Measurements from ENCODE around the gene ZNRF1. TPM values are rescaled to one million over a fixed set of nuclear protein-coding genes. Genes with fewer than 3 reads are reported as not detected.

Gene ZNRF1
- total RNA-seq, 1 experiment from 2014 or later = 48.2 TPM

DNA sequence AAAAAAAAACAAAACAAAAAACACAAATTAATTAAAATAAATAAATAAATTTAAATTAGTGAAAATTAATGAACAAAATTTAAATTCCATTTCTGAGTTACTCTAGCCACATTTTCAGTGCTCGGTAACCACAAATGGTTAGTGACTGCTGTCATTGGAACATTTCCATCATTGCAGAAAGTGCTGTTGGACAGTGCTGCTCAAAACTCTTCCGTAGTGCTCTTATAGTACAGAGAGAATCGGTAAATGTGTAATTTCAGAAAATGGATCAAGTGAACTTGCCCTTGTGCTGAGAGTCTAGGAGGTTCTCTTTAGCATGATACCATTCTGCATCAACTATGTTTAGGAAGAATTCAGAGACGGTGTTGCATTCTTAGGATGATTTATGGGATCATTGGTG lies 23.7 kb downstream of the ZNRF1 start:
- ChIA-PET RAD21 (ENCODE audit: low non-redundant PET in 1 of 2, low total read pairs in 2 of 2, uncharacterized antibody in 2 of 2, unreplicated experiment in 2 of 2) (no interaction called here), CTCF (no interaction called here), POLR2A (no interaction called here)
- H3K4me3 ChIP-seq (replicated peaks in 1 of 2; ENCODE audit: low read depth in 1 of 2, low read length in 2 of 2) = no peak overlapping the region
- no peak overlapping the region for H3K9ac ChIP-seq (ENCODE audit: low read length)
- no peak for DNase-seq (ENCODE audit: low read depth, low spot score)
- H2AFZ ChIP-seq (ENCODE audit: low read depth, low read length, poor library complexity, severe bottlenecking) = no peak overlapping the region
- H3K79me2 ChIP-seq (ENCODE audit: insufficient read depth, low read length) = peaks cover 80% of the 10 kb centered on the region
- no peak overlapping the region for H3K27ac ChIP-seq (ENCODE audit: low read depth, low read length)
- no peak overlapping the region for H3K4me2 ChIP-seq (ENCODE audit: low read length)
- no TSS peak for BruUV-seq (replicated peaks)
- intact Hi-C loops (cut with micrococcal nuclease) = no loop called here
- TF ChIP-seq SIN3A (IDR thresholded peaks at IDR 0.05; ENCODE audit: low read depth) = no peak
- TF ChIP-seq TCF7L2 (IDR thresholded peaks at IDR 0.05; ENCODE audit: borderline replicate concordance, extremely low read depth, insufficient read depth, insufficient read length) = no peak
- no peak for TF ChIP-seq CBX3 (IDR thresholded peaks at IDR 0.05; ENCODE audit: low read depth)
- TF ChIP-seq POLR2A (IDR thresholded peaks at IDR 0.05; ENCODE audit: borderline replicate concordance, extremely low read depth, insufficient read depth, insufficient read length) = no peak
- TF ChIP-seq SP1 (IDR thresholded peaks at IDR 0.05; ENCODE audit: low read depth) = no peak
- H3K9me3 ChIP-seq (ENCODE audit: control insufficient read depth in 1 of 2, insufficient read depth in 1 of 2, low read depth in 1 of 2, low read length in 2 of 2) = peaks cover 6 to 16% of the 10 kb centered on the region in 2 experiments; a peak in 2 of 4 replicates
- no peaks in the 10 kb centered on the region for H3K27me3 ChIP-seq (ENCODE audit: insufficient read depth, low read length)
- no peak for ATAC-seq
- H3K4me1 ChIP-seq (ENCODE audit: control insufficient read depth in 1 of 2, insufficient read depth in 2 of 2, low read length in 2 of 2) = peaks cover 27 to 48% of the 10 kb centered on the region in 2 experiments
- no peaks in the 10 kb centered on the region for H3K9me2 ChIP-seq (ENCODE audit: insufficient read depth)
- H4K20me1 ChIP-seq (ENCODE audit: insufficient read depth) = 0 out of 2 replicates have a peak, but pooled peaks cover 4% of the 10 kb centered on the region
- no peaks in the 10 kb centered on the region for H3K36me3 ChIP-seq (ENCODE audit: control insufficient read depth in 1 of 2, insufficient read depth in 2 of 2, low read length in 2 of 2)

DNA sequence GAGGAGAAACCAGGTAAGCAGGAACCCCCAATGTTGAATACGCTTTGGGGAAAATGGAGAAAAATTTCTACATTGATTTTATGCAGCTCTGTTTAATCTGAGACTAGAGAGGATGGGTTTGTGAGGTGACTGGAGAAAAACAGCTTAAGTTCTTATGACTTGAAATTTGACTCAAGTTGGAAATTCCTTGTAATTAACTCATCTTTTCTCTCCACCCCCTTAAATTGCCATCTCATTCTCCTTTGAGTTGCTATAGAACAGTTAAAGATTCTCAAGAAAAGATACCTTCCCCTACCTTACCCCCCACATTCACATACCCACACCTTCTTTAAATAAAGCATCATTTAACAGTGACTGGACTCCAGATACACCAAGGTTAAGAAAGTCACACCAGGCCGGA lies 24.2 kb downstream of the ZNRF1 start:
- Histone ChIP-seq H3K36me3 (ENCODE audit: control insufficient read depth in 1 of 2, insufficient read depth in 2 of 2, low read length in 2 of 2) (no peaks in the 10 kb centered on the region), H3K9ac (ENCODE audit: low read length) (no peak overlapping the region), H3K27me3 (ENCODE audit: insufficient read depth, low read length) (no peaks in the 10 kb centered on the region), H2AFZ (ENCODE audit: low read depth, low read length, poor library complexity, severe bottlenecking) (no peak overlapping the region), H3K4me3 (replicated peaks in 1 of 2; ENCODE audit: low read depth in 1 of 2, low read length in 2 of 2) (no peak overlapping the region), H3K27ac (ENCODE audit: low read depth, low read length) (no peak overlapping the region), H3K9me2 (ENCODE audit: insufficient read depth) (no peaks in the 10 kb centered on the region), H4K20me1 (ENCODE audit: insufficient read depth) (0 out of 2 replicates have a peak, but pooled peaks cover 4% of the 10 kb centered on the region), H3K4me1 (ENCODE audit: control insufficient read depth in 1 of 2, insufficient read depth in 2 of 2, low read length in 2 of 2) (peaks cover 26 to 48% of the 10 kb centered on the region in 2 experiments), H3K4me2 (ENCODE audit: low read length) (no peak overlapping the region), H3K79me2 (ENCODE audit: insufficient read depth, low read length) (peaks cover 80% of the 10 kb centered on the region), H3K9me3 (ENCODE audit: control insufficient read depth in 1 of 2, insufficient read depth in 1 of 2, low read depth in 1 of 2, low read length in 2 of 2) (peaks cover 6 to 16% of the 10 kb centered on the region in 2 experiments; a peak in 2 of 4 replicates)
- ChIA-PET POLR2A (no interaction called here), CTCF (no interaction called here), RAD21 (ENCODE audit: low non-redundant PET in 1 of 2, low total read pairs in 2 of 2, uncharacterized antibody in 2 of 2, unreplicated experiment in 2 of 2) (no interaction called here)
- ATAC-seq = no peak
- no peak for DNase-seq (ENCODE audit: low read depth, low spot score)
- no TSS peak for BruUV-seq (replicated peaks)
- intact Hi-C loops (cut with micrococcal nuclease) = no loop called here
- no peak for TF ChIP-seq RAD21 (IDR thresholded peaks at IDR 0.05; ENCODE audit: low read depth)
- TF ChIP-seq, protein P1, sequence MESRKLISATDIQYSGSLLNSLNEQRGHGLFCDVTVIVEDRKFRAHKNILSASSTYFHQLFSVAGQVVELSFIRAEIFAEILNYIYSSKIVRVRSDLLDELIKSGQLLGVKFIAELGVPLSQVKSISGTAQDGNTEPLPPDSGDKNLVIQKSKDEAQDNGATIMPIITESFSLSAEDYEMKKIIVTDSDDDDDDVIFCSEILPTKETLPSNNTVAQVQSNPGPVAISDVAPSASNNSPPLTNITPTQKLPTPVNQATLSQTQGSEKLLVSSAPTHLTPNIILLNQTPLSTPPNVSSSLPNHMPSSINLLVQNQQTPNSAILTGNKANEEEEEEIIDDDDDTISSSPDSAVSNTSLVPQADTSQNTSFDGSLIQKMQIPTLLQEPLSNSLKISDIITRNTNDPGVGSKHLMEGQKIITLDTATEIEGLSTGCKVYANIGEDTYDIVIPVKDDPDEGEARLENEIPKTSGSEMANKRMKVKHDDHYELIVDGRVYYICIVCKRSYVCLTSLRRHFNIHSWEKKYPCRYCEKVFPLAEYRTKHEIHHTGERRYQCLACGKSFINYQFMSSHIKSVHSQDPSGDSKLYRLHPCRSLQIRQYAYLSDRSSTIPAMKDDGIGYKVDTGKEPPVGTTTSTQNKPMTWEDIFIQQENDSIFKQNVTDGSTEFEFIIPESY (IDR thresholded peaks at IDR 0.05; ENCODE audit: extremely low read depth, insufficient replicate concordance, low read length) = no peak
- no peak for TF ChIP-seq EZH2phosphoT487 (IDR thresholded peaks at IDR 0.05; ENCODE audit: borderline replicate concordance)
- TF ChIP-seq, protein P2, sequence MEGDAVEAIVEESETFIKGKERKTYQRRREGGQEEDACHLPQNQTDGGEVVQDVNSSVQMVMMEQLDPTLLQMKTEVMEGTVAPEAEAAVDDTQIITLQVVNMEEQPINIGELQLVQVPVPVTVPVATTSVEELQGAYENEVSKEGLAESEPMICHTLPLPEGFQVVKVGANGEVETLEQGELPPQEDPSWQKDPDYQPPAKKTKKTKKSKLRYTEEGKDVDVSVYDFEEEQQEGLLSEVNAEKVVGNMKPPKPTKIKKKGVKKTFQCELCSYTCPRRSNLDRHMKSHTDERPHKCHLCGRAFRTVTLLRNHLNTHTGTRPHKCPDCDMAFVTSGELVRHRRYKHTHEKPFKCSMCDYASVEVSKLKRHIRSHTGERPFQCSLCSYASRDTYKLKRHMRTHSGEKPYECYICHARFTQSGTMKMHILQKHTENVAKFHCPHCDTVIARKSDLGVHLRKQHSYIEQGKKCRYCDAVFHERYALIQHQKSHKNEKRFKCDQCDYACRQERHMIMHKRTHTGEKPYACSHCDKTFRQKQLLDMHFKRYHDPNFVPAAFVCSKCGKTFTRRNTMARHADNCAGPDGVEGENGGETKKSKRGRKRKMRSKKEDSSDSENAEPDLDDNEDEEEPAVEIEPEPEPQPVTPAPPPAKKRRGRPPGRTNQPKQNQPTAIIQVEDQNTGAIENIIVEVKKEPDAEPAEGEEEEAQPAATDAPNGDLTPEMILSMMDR (IDR thresholded peaks at IDR 0.05 in 2 of 3, conservative IDR thresholded peaks at IDR 0.05 in 1 of 3; ENCODE audit: borderline replicate concordance in 1 of 3, insufficient read depth in 1 of 3, low read depth in 2 of 3, low read length in 2 of 3) = no peak
- TF ChIP-seq CEBPB (IDR thresholded peaks at IDR 0.05; ENCODE audit: low read depth) = no peak
- TF ChIP-seq CBX3 (IDR thresholded peaks at IDR 0.05; ENCODE audit: low read depth) = no peak
- TF ChIP-seq FOSL1 (IDR thresholded peaks at IDR 0.05; ENCODE audit: low read depth) = no peak
- no peak for TF ChIP-seq YY1 (IDR thresholded peaks at IDR 0.05; ENCODE audit: extremely low read depth, insufficient replicate concordance, low read depth, low read length)
- no peak for TF ChIP-seq ZNF274 (IDR thresholded peaks at IDR 0.05; ENCODE audit: low read depth, low read length)
- no peak for TF ChIP-seq ZFX (IDR thresholded peaks at IDR 0.05)
